Femur (tissue), 1 donor: Measurements from ENCODE around the gene FOXD2.

Experiments used
- DNase-seq: peaks from one replicate; pipeline ENCODE4 v3.0.0-alpha.2; 2017

Gene FOXD2

DNA sequence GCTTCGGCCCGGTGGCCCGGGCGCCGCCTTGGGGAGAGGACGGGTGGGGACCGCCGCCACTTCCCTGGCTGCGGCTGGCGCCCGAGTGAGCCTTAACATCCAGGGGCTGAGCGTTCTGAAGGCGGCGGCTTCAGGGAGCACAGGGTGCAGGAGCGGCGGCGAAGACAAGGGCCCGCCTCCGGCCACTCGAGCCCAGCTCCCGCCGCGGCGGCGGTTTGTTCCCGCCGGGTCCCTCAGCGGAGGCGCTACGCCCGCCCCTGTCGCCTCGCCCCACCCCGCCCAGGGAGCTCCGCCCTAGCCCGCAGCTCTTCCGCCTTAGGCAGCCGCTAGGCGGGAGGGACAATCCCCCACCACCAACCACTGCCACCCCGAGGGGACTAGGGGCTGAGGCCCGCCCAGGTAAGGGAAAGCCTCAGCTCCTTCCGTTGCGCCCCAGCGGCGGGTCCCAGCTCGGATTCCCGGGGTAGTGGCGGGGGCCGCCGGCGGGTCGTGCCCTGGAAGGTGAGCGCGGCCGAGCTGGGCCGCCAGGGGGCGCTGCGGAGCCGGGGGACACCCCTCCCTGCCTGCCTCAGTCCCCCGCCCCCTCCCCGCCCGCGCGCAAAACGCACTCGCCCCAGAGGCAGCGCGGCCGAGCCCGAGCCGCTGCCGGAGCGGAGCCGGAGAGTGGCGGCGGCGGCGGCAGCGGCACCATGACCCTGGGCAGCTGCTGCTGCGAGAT lies at the start of gene FOXD2:
TSS of gene FOXD2 (plus strand) at position 598 of the 718 bp plus-strand sequence. CDS start at position 690, 92 bp downstream.
- DNase-seq, result peak; percentile 88

GRCh38 chr1:47388891-47389238 lies 49.0 kb upstream of the FOXD2 start:
- peak; percentile 76 for DNase-seq

DNA sequence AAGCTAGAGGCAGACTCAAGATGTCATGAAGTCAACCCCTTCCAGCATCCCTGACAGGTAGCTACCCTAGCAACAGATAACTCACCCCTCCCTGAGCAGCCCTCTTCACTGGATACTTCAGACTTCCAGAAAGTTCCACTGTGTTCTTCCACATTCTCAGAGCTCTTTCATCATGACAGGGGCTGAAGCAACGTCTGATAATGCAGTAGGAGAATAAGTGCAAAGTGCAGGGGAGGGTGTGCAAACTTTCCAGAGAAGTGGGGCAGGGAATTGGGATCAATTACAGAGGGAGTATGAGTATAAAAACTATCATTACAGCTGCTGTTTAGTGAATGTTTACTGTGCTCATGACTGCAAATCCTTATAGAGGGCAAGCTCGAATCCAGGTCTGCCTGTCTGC lies 48.1 kb upstream of the FOXD2 start:
- no peak for DNase-seq

- no peak for DNase-seq
These were observed 47.0 kb upstream of the FOXD2 start for GRCh38 chr1:47390843-47391242.

GRCh38 chr1:47393141-47393540 lies 44.7 kb upstream of the FOXD2 start:
- no peak for DNase-seq

DNA sequence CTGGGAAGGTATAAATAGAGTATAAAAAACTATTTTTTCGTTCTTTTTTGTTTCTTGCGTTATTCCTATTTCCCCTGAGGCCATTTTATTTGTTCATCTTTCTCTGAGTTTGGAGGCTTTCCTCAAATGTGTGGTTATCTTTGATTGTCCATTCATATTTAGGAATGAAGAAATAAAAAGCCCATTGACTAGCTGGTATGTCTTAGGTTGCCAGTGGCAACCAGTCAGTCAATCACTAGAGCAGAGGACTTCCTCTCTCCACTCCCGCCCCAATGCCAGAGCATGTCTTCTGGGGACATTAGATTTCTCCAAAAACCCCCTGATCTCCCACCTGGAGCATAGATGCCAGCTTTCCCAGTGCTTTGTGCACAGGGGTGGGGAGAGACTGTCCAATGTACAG lies 42.4 kb upstream of the FOXD2 start:
- no peak for DNase-seq

DNA sequence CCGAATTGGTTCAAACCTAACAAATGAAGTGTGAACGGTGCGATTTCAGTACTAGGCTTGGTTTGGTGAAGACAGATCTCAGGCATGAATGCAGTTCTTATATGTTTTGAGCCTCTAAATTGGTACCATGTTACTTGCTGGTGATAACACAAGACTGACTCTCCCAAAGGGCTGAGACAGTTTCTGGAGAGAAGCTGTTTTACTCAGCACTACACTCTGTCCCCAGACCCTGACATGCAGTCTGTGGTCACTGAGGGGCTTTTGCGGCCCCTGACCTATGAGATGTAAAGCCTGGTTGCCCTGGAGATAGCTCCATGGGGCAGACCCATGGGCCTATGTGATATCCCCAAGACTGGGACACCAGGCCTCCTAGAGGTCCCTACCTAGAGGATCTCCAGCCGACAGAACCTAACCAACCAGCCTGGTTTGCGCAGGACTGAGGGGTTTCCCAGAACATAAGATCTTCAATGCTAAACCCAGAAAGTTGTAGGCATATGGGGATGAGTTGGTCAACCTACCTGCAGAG lies 41.1 kb upstream of the FOXD2 start:
- no peak for DNase-seq

- no peak for DNase-seq
These were observed 38.6 kb upstream of the FOXD2 start for GRCh38 chr1:47399138-47399845.

DNA sequence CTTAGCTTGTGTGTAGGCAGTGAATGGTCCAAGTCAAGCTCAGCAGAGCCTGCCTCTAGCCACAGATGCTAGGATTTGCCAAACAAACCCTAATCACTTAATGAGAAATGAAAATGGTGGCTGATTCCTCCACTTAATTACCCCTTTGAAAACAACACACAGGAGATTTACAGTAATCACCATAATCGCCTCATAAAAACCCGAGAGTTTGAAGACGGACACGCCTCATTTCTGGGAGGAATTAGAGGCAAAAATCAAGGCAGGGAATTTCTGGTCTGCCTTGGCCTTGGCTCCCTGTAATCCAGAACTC lies 38.0 kb upstream of the FOXD2 start:
- DNase-seq, result no peak

DNA sequence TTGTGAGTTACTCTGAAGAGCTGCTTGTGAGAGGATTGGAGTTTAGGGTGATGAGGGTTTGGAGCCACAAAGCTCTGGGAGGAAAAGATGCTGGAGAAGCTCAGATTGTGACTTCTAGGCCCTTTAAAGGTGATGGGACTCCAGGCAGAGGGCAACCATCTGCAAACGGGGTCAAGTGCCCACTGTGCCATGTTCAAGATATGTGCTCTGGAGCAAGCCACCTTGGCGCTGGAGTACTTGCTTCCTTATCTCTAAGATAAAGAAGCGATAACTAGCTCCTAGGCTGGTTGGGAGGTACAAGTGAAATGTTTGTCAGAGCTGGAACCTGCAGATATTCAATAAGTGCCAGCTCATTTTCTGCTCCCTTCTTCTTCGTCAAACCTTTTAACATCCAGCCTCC lies 36.1 kb upstream of the FOXD2 start:
- DNase-seq, result no peak

DNA sequence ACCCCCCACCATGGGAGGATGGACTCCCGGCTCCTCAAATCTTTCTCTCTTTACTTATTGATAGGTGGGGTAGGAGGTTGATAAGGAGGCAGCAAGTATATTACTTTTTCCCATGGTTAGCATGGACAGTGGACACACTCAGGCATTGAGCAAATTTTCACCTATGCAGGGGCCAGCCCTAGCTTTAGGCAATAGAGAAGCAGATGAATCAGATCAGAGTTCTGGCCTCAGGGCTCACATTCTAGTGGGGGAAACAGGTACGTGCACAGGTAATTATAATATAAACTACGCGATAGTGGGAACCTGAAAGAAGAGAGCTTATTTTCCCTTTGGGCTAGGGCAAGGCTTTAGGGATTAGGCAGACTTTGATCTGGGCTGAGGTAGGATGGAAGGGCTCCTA lies 35.3 kb upstream of the FOXD2 start:
- DNase-seq, result no peak

DNA sequence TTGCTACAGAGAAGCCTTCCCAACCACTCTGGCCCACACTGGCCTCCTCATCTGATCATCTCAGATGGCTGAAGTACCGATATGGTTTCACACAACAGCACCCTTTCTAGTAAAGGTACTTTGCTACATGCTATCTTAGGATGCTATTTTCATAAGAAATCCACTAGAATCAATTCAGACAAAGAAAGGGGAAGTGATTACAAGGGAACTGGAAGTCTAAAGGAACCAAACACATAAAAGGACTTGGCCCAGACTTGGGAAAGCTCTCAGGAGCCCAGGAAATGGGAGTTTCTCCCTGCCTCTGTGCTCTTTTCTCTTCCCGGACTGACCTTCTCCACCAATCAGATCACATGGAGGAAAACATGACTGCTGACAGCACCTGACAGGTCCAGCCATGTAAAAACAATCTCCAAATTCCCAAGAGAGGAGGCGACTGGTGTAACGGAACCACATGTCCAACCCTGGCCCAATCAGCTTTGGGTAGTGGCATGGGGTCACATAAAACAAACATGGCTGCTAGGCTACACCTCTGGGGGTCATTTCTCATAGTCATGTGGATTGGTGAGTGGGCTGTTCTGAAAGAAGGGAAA lies 34.4 kb upstream of the FOXD2 start:
- DNase-seq, result no peak

- no peak for DNase-seq
These were observed 32.1 kb upstream of the FOXD2 start for GRCh38 chr1:47405697-47406096.

DNA sequence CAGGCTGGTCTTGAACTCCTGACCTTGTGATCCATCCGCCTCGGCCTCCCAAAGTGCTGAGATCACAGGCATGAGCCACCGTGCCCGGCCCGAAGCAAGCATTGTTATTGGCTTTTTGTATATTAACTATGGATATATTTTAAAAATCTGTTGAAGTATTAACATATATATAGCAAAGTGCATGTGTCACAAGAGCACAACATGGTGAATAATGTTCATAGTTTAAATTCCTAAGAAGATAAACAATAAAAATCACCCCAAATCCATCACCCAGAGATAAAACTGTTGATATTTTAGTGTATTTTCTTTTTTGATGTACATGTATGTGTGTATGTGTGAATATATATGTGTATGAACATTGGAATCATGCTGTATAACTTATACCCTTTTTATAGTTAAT lies 30.9 kb upstream of the FOXD2 start:
- no peak for DNase-seq

GRCh38 chr1:47407481-47407880 lies 30.4 kb upstream of the FOXD2 start:
- no peak for DNase-seq

DNA sequence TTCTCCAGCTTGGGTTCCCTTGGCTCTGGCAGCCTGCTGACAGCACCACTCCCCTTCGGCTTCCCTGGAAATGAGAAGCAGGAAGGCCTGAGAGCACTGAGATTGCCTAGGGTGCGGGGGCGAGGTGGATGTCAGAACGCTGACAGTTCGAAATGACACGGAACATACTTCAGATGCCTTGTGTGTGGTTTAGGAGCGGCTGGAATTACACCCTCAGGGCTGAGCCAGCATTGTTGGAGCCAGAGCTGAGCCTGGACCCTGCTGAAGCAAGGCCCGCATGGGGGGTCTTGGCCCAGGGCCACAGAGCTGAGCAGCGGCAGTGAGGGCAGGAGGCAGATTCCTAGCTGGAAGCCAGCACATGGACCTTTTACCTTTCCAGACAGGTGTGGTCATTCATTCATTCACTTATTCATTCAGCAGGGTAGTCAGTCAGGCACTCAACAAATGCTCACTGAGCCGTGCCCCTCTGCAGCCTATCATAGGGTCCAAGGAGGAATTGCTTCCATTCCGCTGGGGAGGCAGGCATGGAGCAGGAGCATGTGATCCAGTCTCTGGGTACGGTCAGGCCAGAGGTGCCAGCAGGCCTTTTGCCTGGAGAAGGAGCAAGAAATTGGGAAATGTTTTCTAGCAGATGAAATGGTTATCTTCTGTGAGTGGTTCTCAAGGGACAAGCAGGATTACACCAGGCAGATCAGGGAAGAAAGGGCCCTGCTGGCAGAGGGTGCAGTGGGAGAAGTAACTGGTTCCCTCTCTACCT lies 28.4 kb upstream of the FOXD2 start:
- no peak for DNase-seq

DNA sequence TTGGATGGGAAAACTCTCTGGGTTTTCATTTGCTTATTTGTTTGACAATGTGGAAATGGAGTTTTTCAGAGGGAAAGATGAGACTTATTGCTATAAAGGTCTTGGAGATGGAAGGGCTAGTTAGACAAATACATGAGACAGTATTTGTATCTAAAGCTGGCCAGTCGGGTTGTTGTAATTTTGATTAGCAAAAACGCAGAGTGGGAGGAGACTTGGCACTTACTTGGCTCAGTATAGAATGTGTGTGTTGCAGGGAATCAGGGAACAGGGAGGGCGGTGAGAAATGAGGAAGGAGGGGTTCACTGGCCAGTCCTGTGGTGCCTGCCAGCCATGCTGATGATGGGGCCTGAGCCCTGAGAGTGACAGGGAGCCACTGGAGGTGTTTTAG lies 27.8 kb upstream of the FOXD2 start:
- DNase-seq, result no peak

- DNase-seq, result no peak
These were observed 26.4 kb upstream of the FOXD2 start for GRCh38 chr1:47411436-47411835.

- no peak for DNase-seq
These were observed 25.4 kb upstream of the FOXD2 start for GRCh38 chr1:47412437-47412836.

GRCh38 chr1:47415728-47416318 lies 22.0 kb upstream of the FOXD2 start, which contains the start of gene FOXE3:
FOXE3 (plus strand) TSS chr1:47416285; CDS start chr1:47416316, 31 bp downstream.
- no peak for DNase-seq

GRCh38 chr1:47416319-47417169 lies 21.3 kb upstream of the FOXD2 start:
- DNase-seq, result no peak
